ENCODE data around the gene SYN1.
"Not testable (repeated sequence)": the region's sequence is repeated elsewhere in the genome, so short reads cannot be mapped to it uniquely, and the experiment has no call there.

The SYN1 gene

GRCh38 chrX:47619486-47620302, at the start of gene SYN1:
Gene SYN1, minus strand, starts transcription at chrX:47619857. Its CDS starts 129 bp downstream, at chrX:47619728.
- DNase-seq: no peak

GRCh38 chrX:47665797-47666196, 46.1 kb upstream of the SYN1 start:
- DNase-seq: not testable (repeated sequence)

GRCh38 chrX:47664737-47665136, 45.1 kb upstream of the SYN1 start:
- DNase-seq: no peak

GRCh38 chrX:47662144-47662657, 42.5 kb upstream of the SYN1 start:
- DNase-seq: no peak

- no peak for DNase-seq
Measured at GRCh38 chrX:47661539-47661938, 41.9 kb upstream of the SYN1 start.

- no peak for DNase-seq
Measured at GRCh38 chrX:47659421-47659726, 39.7 kb upstream of the SYN1 start.

- DNase-seq: peak; percentile 68
Measured at GRCh38 chrX:47658684-47659420, 39.2 kb upstream of the SYN1 start, which contains the start of gene UXT. Gene UXT, minus strand, starts transcription at chrX:47659180. Its CDS starts 253 bp downstream, at chrX:47658927.

- DNase-seq: no peak
Measured at GRCh38 chrX:47658301-47658683, 38.6 kb upstream of the SYN1 start.

- DNase-seq: no peak
Measured at GRCh38 chrX:47651043-47651905, 31.6 kb upstream of the SYN1 start.

- peak; percentile 58 for DNase-seq
Measured at GRCh38 chrX:47650164-47651042, 30.7 kb upstream of the SYN1 start, which contains the start of gene ELK1. Gene ELK1, minus strand, starts transcription at chrX:47650563. Its CDS starts 9,122 bp downstream, at chrX:47641441.

GRCh38 chrX:47649781-47650163, 30.1 kb upstream of the SYN1 start:
- no peak for DNase-seq

GRCh38 chrX:47649271-47649670, 29.6 kb upstream of the SYN1 start:
- no peak for DNase-seq

GRCh38 chrX:47648376-47648775, 28.7 kb upstream of the SYN1 start:
- no peak for DNase-seq

GRCh38 chrX:47646636-47647035, 27.0 kb upstream of the SYN1 start:
- no peak for DNase-seq

GRCh38 chrX:47645530-47645929, 25.9 kb upstream of the SYN1 start:
- no peak for DNase-seq

- no peak for DNase-seq
Measured at GRCh38 chrX:47644557-47645091, 25.0 kb upstream of the SYN1 start.

GRCh38 chrX:47643926-47644325, 24.3 kb upstream of the SYN1 start:
- DNase-seq: no peak

GRCh38 chrX:47638816-47639215, 19.2 kb upstream of the SYN1 start:
- no peak for DNase-seq

GRCh38 chrX:47637546-47638195, 18.0 kb upstream of the SYN1 start:
- no peak for DNase-seq

- no peak for DNase-seq
Measured at GRCh38 chrX:47634871-47635575, 15.4 kb upstream of the SYN1 start.

Measured in SIG-M5 (cell line).